NK-92 (cell line): ENCODE results near the gene RPF1.
"Not testable (repeated sequence)": the region's sequence is repeated elsewhere in the genome, so short reads cannot be mapped to it uniquely, and the experiment has no call there.

Source experiments
- DNase-seq: peaks from one replicate; lab custom pipeline; 2025; ENCODE audit not compliant: unreplicated experiment; lab: John Stamatoyannopoulos, UW

The RPF1 gene

GRCh38 chr1:84478876-84479868 is at the start of gene RPF1:
TSS of gene RPF1 (plus strand) at chr1:84479266. CDS start at chr1:84479282, 16 bp downstream.
- DNase-seq: no peak

- DNase-seq: no peak
Observed at GRCh38 chr1:84430546-84430945, 48.5 kb upstream of the RPF1 start.

GRCh38 chr1:84433258-84434080 is 45.6 kb upstream of the RPF1 start:
- no peak for DNase-seq

- DNase-seq: no peak
Observed at GRCh38 chr1:84434081-84434769, 44.8 kb upstream of the RPF1 start.

GRCh38 chr1:84434801-84435549 is 44.1 kb upstream of the RPF1 start:
- no peak for DNase-seq

GRCh38 chr1:84436876-84437655 is 42.0 kb upstream of the RPF1 start:
- DNase-seq: no peak

GRCh38 chr1:84442256-84442655 is 36.8 kb upstream of the RPF1 start:
- DNase-seq: no peak

GRCh38 chr1:84442747-84443646 is 36.1 kb upstream of the RPF1 start:
- not testable (repeated sequence) for DNase-seq

GRCh38 chr1:84448704-84449103 is 30.4 kb upstream of the RPF1 start:
- not testable (repeated sequence) for DNase-seq

GRCh38 chr1:84450910-84451309 is 28.2 kb upstream of the RPF1 start:
- no peak for DNase-seq

- no peak for DNase-seq
Observed at GRCh38 chr1:84452436-84452835, 26.6 kb upstream of the RPF1 start.

- no peak for DNase-seq
Observed at GRCh38 chr1:84462118-84462517, 16.9 kb upstream of the RPF1 start.

GRCh38 chr1:84467298-84467697 is 11.8 kb upstream of the RPF1 start:
- no peak for DNase-seq

- DNase-seq: no peak
Observed at GRCh38 chr1:84476225-84476624, 2.8 kb upstream of the RPF1 start.

- no peak for DNase-seq
Observed at GRCh38 chr1:84479998-84480397, 932 bp downstream of the RPF1 start.

- no peak for DNase-seq
Observed at GRCh38 chr1:84480650-84481049, 1.6 kb downstream of the RPF1 start.

GRCh38 chr1:84481317-84481716 is 2.3 kb downstream of the RPF1 start:
- no peak for DNase-seq

GRCh38 chr1:84488107-84488506 is 9.0 kb downstream of the RPF1 start:
- no peak for DNase-seq

GRCh38 chr1:84489766-84490165 is 10.7 kb downstream of the RPF1 start:
- DNase-seq: no peak
